H1 (cell line): ENCODE data around the gene TSHZ2. TPM values are rescaled to one million over a fixed set of nuclear protein-coding genes. Genes with fewer than 3 reads are reported as not detected.

Experiments used
- EP300 ChIP-seq, 2 experiments: IDR thresholded peaks; 1 replicate in 1 of 2; 2 replicates in 1 of 2; pipeline ENCODE4 v1.6.1; 2011 to 2012; ENCODE audit warnings: low read depth in 2 of 2, low read length in 2 of 2, mild to moderate bottlenecking in 2 of 2, borderline replicate concordance in 1 of 2, inconsistent platforms in 1 of 2, moderate library complexity in 1 of 2
- NANOG ChIP-seq: IDR thresholded peaks from 2 replicates; pipeline ENCODE4 v1.6.1; 2011; ENCODE audit warnings: low read length, low read depth, mild to moderate bottlenecking, inconsistent platforms; ENCODE audit not compliant: insufficient read depth, poor library complexity, severe bottlenecking
- RAD21 ChIP-seq, 2 experiments: IDR thresholded peaks in 1 of 2; conservative IDR thresholded peaks in 1 of 2; 2 replicates each; pipeline ENCODE4 v1.6.1; 2011; ENCODE audit warnings: low read depth in 2 of 2, low read length in 2 of 2, improper control_type of control experiment in 1 of 2, inconsistent platforms in 1 of 2, mild to moderate bottlenecking in 1 of 2, moderate library complexity in 1 of 2
- TBP ChIP-seq: IDR thresholded peaks from 2 replicates; pipeline ENCODE4 v1.6.1; 2011; ENCODE audit warnings: low read depth, low read length, improper control_type of control experiment
- YY1 ChIP-seq: IDR thresholded peaks from 2 replicates; pipeline ENCODE4 v1.6.1; 2011; ENCODE audit warnings: low read depth, mild to moderate bottlenecking, low read length
- ZNF274 ChIP-seq: IDR thresholded peaks from 2 replicates; pipeline ENCODE4 v1.7.0; 2012; ENCODE audit warnings: low read length, borderline replicate concordance; ENCODE audit errors: extremely low read depth
- polyA plus RNA-seq, 7 experiments: library from polyadenylated mRNA; depleted of rRNA in 3 of 7; stranded (reverse) in 5 of 7; unstranded in 2 of 7; fragments of >200 nt in 5 of 7; fragments of 200-250 nt in 2 of 7; gene quantifications; 1 replicate in 5 of 7; 2 replicates in 1 of 7; 4 replicates in 1 of 7; pipeline versions ENCODE4 v1.2.1 to v1.2.3, GENCODE V29; 2011 to 2013; ENCODE audit warnings: missing spikeins in 2 of 7, mixed read lengths in 2 of 7
- total RNA-seq: library from RNA; stranded (reverse); fragmentation: NEBNext Ultra II Directional; extraction: Animal tissue kit (Norgen Biotek cat#: 25700); gene quantifications from 2 replicates; pipeline ENCODE4 v1.2.1, GENCODE V29; 2021
- TF ChIP-seq, protein P1 (sequence below): fragments of 300-600 bp; sonication (generic); IDR thresholded peaks from 2 replicates; pipeline ENCODE4 v1.7.1; 2012; ENCODE audit warnings: low read length, moderate library complexity, mild to moderate bottlenecking, inconsistent platforms; ENCODE audit not compliant: insufficient replicate concordance
- TF ChIP-seq, protein P2 (sequence below): IDR thresholded peaks from 2 replicates; pipeline ENCODE4 v1.6.1; 2012; ENCODE audit warnings: inconsistent platforms
- TF ChIP-seq, protein P3 (sequence below): IDR thresholded peaks from 2 replicates; pipeline ENCODE4 v1.6.1; 2012; ENCODE audit warnings: inconsistent platforms

The TSHZ2 gene
- total and polyA plus RNA-seq, 2 of the 8 experiments (the other 6 are each of a cell fraction or from before 2014, with no cell fraction given), result 0.14 to 0.30 TPM

DNA sequence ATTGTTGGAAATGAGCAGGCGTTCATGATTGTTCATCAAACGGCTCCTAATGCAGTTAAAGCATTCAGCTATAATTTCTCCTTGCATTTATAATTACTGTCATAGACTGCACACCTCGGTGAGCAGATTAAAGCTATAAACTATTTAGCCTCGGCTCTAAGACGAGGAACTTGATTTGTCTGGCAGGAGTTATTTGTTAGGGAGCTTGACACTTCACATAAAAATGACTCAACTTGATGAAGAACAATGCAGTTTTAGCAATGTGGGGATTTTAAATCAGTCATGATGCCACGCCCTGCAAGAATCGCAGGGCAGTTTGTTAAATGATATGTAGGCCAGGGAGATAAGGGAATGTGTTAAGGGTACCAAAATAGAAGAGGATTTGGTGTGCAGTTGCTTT lies 290.2 kb downstream of the TSHZ2 start (continued):
- TF ChIP-seq, protein P1, sequence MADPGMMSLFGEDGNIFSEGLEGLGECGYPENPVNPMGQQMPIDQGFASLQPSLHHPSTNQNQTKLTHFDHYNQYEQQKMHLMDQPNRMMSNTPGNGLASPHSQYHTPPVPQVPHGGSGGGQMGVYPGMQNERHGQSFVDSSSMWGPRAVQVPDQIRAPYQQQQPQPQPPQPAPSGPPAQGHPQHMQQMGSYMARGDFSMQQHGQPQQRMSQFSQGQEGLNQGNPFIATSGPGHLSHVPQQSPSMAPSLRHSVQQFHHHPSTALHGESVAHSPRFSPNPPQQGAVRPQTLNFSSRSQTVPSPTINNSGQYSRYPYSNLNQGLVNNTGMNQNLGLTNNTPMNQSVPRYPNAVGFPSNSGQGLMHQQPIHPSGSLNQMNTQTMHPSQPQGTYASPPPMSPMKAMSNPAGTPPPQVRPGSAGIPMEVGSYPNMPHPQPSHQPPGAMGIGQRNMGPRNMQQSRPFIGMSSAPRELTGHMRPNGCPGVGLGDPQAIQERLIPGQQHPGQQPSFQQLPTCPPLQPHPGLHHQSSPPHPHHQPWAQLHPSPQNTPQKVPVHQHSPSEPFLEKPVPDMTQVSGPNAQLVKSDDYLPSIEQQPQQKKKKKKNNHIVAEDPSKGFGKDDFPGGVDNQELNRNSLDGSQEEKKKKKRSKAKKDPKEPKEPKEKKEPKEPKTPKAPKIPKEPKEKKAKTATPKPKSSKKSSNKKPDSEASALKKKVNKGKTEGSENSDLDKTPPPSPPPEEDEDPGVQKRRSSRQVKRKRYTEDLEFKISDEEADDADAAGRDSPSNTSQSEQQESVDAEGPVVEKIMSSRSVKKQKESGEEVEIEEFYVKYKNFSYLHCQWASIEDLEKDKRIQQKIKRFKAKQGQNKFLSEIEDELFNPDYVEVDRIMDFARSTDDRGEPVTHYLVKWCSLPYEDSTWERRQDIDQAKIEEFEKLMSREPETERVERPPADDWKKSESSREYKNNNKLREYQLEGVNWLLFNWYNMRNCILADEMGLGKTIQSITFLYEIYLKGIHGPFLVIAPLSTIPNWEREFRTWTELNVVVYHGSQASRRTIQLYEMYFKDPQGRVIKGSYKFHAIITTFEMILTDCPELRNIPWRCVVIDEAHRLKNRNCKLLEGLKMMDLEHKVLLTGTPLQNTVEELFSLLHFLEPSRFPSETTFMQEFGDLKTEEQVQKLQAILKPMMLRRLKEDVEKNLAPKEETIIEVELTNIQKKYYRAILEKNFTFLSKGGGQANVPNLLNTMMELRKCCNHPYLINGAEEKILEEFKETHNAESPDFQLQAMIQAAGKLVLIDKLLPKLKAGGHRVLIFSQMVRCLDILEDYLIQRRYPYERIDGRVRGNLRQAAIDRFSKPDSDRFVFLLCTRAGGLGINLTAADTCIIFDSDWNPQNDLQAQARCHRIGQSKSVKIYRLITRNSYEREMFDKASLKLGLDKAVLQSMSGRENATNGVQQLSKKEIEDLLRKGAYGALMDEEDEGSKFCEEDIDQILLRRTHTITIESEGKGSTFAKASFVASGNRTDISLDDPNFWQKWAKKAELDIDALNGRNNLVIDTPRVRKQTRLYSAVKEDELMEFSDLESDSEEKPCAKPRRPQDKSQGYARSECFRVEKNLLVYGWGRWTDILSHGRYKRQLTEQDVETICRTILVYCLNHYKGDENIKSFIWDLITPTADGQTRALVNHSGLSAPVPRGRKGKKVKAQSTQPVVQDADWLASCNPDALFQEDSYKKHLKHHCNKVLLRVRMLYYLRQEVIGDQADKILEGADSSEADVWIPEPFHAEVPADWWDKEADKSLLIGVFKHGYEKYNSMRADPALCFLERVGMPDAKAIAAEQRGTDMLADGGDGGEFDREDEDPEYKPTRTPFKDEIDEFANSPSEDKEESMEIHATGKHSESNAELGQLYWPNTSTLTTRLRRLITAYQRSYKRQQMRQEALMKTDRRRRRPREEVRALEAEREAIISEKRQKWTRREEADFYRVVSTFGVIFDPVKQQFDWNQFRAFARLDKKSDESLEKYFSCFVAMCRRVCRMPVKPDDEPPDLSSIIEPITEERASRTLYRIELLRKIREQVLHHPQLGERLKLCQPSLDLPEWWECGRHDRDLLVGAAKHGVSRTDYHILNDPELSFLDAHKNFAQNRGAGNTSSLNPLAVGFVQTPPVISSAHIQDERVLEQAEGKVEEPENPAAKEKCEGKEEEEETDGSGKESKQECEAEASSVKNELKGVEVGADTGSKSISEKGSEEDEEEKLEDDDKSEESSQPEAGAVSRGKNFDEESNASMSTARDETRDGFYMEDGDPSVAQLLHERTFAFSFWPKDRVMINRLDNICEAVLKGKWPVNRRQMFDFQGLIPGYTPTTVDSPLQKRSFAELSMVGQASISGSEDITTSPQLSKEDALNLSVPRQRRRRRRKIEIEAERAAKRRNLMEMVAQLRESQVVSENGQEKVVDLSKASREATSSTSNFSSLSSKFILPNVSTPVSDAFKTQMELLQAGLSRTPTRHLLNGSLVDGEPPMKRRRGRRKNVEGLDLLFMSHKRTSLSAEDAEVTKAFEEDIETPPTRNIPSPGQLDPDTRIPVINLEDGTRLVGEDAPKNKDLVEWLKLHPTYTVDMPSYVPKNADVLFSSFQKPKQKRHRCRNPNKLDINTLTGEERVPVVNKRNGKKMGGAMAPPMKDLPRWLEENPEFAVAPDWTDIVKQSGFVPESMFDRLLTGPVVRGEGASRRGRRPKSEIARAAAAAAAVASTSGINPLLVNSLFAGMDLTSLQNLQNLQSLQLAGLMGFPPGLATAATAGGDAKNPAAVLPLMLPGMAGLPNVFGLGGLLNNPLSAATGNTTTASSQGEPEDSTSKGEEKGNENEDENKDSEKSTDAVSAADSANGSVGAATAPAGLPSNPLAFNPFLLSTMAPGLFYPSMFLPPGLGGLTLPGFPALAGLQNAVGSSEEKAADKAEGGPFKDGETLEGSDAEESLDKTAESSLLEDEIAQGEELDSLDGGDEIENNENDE, result no peak
- TF ChIP-seq RAD21 (IDR thresholded peaks at IDR 0.05 in 1 of 2, conservative IDR thresholded peaks at IDR 0.05 in 1 of 2; ENCODE audit: low read depth in 2 of 2, low read length in 2 of 2) (no peak), EP300 (IDR thresholded peaks at IDR 0.05; ENCODE audit: borderline replicate concordance in 1 of 2, low read depth in 2 of 2, low read length in 2 of 2) (no peak), NANOG (no peak), YY1 (no peak), TBP (no peak), ZNF274 (no peak)
- TF ChIP-seq, protein P2, sequence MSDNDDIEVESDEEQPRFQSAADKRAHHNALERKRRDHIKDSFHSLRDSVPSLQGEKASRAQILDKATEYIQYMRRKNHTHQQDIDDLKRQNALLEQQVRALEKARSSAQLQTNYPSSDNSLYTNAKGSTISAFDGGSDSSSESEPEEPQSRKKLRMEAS, result no peak
- TF ChIP-seq, protein P3, sequence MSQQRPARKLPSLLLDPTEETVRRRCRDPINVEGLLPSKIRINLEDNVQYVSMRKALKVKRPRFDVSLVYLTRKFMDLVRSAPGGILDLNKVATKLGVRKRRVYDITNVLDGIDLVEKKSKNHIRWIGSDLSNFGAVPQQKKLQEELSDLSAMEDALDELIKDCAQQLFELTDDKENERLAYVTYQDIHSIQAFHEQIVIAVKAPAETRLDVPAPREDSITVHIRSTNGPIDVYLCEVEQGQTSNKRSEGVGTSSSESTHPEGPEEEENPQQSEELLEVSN, result no peak
